Stimulated activated effector memory CD8-positive, alpha-beta T cell treated with anti-CD3 and anti-CD28 coated beads, Interleukin-12 subunit alpha, Interleukin-12 subunit beta, amount 100 ng/mL, for 72 hours (primary cell): ENCODE data around the gene GPRIN2.

Experiments
- ATAC-seq: fragments of 150-1000 bp; cut with Tn5 transposase; 2 replicates; pipeline ENCODE4 v1.10.0; 2021
- DNase-seq, 2 donors: peaks; one replicate each; pipeline ENCODE4 v3.0.0; 2021 to 2022; ENCODE audit warnings: low spot score in 2 of 2
- H3K27ac Mint-ChIP-seq: one replicate; pipeline ENCODE4 v1.8.0; 2022; ENCODE audit warnings: mild to moderate bottlenecking, mixed read lengths
- H3K36me3 Mint-ChIP-seq: one replicate; pipeline ENCODE4 v1.8.0; 2022; ENCODE audit warnings: mild to moderate bottlenecking, mixed read lengths
- H3K4me1 Mint-ChIP-seq: one replicate; pipeline ENCODE4 v1.8.0; 2022; ENCODE audit warnings: mixed read lengths
- H3K4me3 Mint-ChIP-seq: one replicate; pipeline ENCODE4 v1.8.0; 2022; ENCODE audit warnings: mild to moderate bottlenecking, mixed read lengths
- H3K9me3 Mint-ChIP-seq: one replicate; pipeline ENCODE4 v1.8.0; 2022; ENCODE audit warnings: mixed read lengths

GPRIN2 gene

GRCh38 chr10:46546591-46547540 is 9.6 kb downstream of the GPRIN2 start:
- no peak for DNase-seq
- Mint-ChIP-seq H3K4me3 (no peak overlapping the region), H3K9me3 (no peaks in the 10 kb centered on the region), H3K4me1 (no peaks in the 10 kb centered on the region), H3K27ac (no peak overlapping the region), H3K36me3 (no peaks in the 10 kb centered on the region)
- ATAC-seq = no peak

GRCh38 chr10:46545861-46546590 is 10.4 kb downstream of the GPRIN2 start:
- no peaks in the 10 kb centered on the region for H3K4me1 Mint-ChIP-seq
- H3K27ac Mint-ChIP-seq = no peak overlapping the region
- DNase-seq (no peak), ATAC-seq (no peak)
- no peak overlapping the region for H3K4me3 Mint-ChIP-seq
- no peaks in the 10 kb centered on the region for H3K36me3 Mint-ChIP-seq
- H3K9me3 Mint-ChIP-seq = no peaks in the 10 kb centered on the region

- ATAC-seq = no peak
Measured at GRCh38 chr10:46544989-46545791, 11.3 kb downstream of the GPRIN2 start.

GRCh38 chr10:46543466-46544377 is 12.7 kb downstream of the GPRIN2 start:
- H3K4me3 Mint-ChIP-seq = no peak overlapping the region
- H3K4me1 Mint-ChIP-seq = peaks cover 7% of the 10 kb centered on the region
- ATAC-seq (no peak), DNase-seq (no peak)
- H3K27ac Mint-ChIP-seq = no peak overlapping the region
- H3K36me3 Mint-ChIP-seq = no peaks in the 10 kb centered on the region
- no peaks in the 10 kb centered on the region for H3K9me3 Mint-ChIP-seq

More at GRCh38 chr10:46544989-46545791, 11.3 kb downstream of the GPRIN2 start:
- no peak for DNase-seq
- H3K27ac Mint-ChIP-seq = no peak overlapping the region
- no peaks in the 10 kb centered on the region for H3K9me3 Mint-ChIP-seq
- H3K4me1 Mint-ChIP-seq = peaks cover 7% of the 10 kb centered on the region
- H3K4me3 Mint-ChIP-seq = no peak overlapping the region
- H3K36me3 Mint-ChIP-seq = no peaks in the 10 kb centered on the region

- no peaks in the 10 kb centered on the region for H3K36me3 Mint-ChIP-seq
- peaks cover 7% of the 10 kb centered on the region for H3K4me1 Mint-ChIP-seq
- no peak overlapping the region for H3K27ac Mint-ChIP-seq
- H3K4me3 Mint-ChIP-seq = no peak overlapping the region
- DNase-seq (no peak), ATAC-seq (no peak)
- H3K9me3 Mint-ChIP-seq = no peaks in the 10 kb centered on the region
Measured at GRCh38 chr10:46542567-46543465, 13.6 kb downstream of the GPRIN2 start.

- H3K9me3 Mint-ChIP-seq = no peaks in the 10 kb centered on the region
- peaks cover 7% of the 10 kb centered on the region for H3K4me1 Mint-ChIP-seq
- no peaks in the 10 kb centered on the region for H3K36me3 Mint-ChIP-seq
- H3K4me3 Mint-ChIP-seq = no peak overlapping the region
- no peak for ATAC-seq
- H3K27ac Mint-ChIP-seq = no peak overlapping the region
- DNase-seq = no peak
Measured at GRCh38 chr10:46541735-46542566, 14.5 kb downstream of the GPRIN2 start.

- DNase-seq (no peak), ATAC-seq (no peak)
- no peak overlapping the region for H3K27ac Mint-ChIP-seq
- H3K9me3 Mint-ChIP-seq = no peaks in the 10 kb centered on the region
- peaks cover 7% of the 10 kb centered on the region for H3K4me1 Mint-ChIP-seq
- no peaks in the 10 kb centered on the region for H3K36me3 Mint-ChIP-seq
- H3K4me3 Mint-ChIP-seq = no peak overlapping the region
Measured at GRCh38 chr10:46541017-46541661, 15.3 kb downstream of the GPRIN2 start.

GRCh38 chr10:46540412-46541016 is 15.9 kb downstream of the GPRIN2 start:
- peaks cover 7% of the 10 kb centered on the region for H3K4me1 Mint-ChIP-seq
- no peak for DNase-seq
- ATAC-seq = no peak
- no peak overlapping the region for H3K4me3 Mint-ChIP-seq
- no peaks in the 10 kb centered on the region for H3K9me3 Mint-ChIP-seq
- no peak overlapping the region for H3K27ac Mint-ChIP-seq
- no peaks in the 10 kb centered on the region for H3K36me3 Mint-ChIP-seq

GRCh38 chr10:46539596-46540411 is 16.7 kb downstream of the GPRIN2 start:
- no peak for DNase-seq
- H3K4me3 Mint-ChIP-seq = no peak overlapping the region
- peaks cover 7% of the 10 kb centered on the region for H3K4me1 Mint-ChIP-seq
- H3K27ac Mint-ChIP-seq = no peak overlapping the region
- H3K36me3 Mint-ChIP-seq = no peaks in the 10 kb centered on the region
- ATAC-seq = no peak
- H3K9me3 Mint-ChIP-seq = no peaks in the 10 kb centered on the region

GRCh38 chr10:46538717-46539426 is 17.6 kb downstream of the GPRIN2 start:
- ATAC-seq (no peak), DNase-seq (no peak)
- Mint-ChIP-seq H3K9me3 (no peaks in the 10 kb centered on the region), H3K4me3 (no peak overlapping the region), H3K27ac (no peak overlapping the region), H3K36me3 (no peaks in the 10 kb centered on the region), H3K4me1 (peaks cover 7% of the 10 kb centered on the region)

- no peaks in the 10 kb centered on the region for H3K9me3 Mint-ChIP-seq
- no peak for ATAC-seq
- H3K4me1 Mint-ChIP-seq = peaks cover 7% of the 10 kb centered on the region
- no peaks in the 10 kb centered on the region for H3K36me3 Mint-ChIP-seq
- no peak overlapping the region for H3K4me3 Mint-ChIP-seq
- DNase-seq = no peak
- H3K27ac Mint-ChIP-seq = no peak overlapping the region
Measured at GRCh38 chr10:46538155-46538554, 18.3 kb downstream of the GPRIN2 start.
